Gastrocnemius medialis (tissue), 4 donors: ENCODE results near the gene CCM2.

Source experiments
- POLR2A ChIP-seq, 2 donors: fragments of 450-650 bp; IDR thresholded peaks; one replicate each; pipeline ENCODE4 v1.6.1; 2017; ENCODE audit warnings: antibody characterized with exemption in 2 of 2, mild to moderate bottlenecking in 2 of 2, moderate library complexity in 2 of 2
- TF ChIP-seq, protein P1 (sequence below), 5 experiments: fragments of 450-650 bp in 3 of 5; fragments of 200-600 bp in 2 of 5; sonication (generic) in 2 of 5; IDR thresholded peaks in 4 of 5; conservative IDR thresholded peaks in 1 of 5; 1 replicate in 4 of 5; 2 replicates in 1 of 5; pipeline ENCODE4 v1.5.1; 2016 to 2019; ENCODE audit warnings: antibody characterized with exemption in 5 of 5, mild to moderate bottlenecking in 3 of 5, moderate library complexity in 3 of 5

DNA sequence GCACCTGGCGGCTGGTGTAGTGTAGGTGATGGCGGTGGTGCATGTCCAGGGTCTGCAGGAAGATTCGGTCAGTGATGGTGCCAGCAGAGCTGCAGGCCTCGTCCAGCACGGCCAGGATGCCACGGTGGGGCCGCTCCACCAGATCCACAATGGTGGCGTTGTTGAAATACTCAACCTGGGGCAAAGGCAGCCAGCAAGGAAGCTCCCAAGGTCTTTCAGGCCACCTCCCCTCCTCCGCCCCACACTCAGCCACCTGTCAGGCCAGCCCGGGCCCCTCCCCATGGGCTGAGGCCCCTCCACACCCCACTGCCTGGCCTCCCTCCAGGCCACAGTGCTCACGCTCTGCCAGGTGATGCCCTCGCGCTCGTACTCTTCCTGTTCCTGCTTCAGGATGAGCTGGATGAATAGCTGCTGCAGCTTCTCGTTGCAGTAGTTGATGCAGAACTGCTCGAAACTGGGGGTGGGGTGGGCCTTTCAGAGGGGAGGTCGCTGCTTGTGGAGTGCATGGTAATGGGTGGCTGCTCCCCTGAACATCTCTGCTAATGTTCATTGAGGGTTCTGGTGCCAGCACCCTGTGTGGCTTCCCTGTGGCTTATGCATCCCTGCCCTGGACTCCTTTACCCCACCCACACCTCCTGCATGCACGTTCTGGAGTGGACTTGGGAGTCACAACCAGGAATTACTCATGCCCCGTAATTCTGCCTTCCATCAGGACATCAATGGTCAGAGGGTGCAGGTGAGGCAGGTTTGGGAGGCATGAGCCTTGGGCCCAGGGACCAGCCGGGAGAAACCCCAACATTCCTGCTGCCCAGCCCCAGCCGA lies 30.1 kb upstream of the CCM2 start:
- TF ChIP-seq, protein P1, sequence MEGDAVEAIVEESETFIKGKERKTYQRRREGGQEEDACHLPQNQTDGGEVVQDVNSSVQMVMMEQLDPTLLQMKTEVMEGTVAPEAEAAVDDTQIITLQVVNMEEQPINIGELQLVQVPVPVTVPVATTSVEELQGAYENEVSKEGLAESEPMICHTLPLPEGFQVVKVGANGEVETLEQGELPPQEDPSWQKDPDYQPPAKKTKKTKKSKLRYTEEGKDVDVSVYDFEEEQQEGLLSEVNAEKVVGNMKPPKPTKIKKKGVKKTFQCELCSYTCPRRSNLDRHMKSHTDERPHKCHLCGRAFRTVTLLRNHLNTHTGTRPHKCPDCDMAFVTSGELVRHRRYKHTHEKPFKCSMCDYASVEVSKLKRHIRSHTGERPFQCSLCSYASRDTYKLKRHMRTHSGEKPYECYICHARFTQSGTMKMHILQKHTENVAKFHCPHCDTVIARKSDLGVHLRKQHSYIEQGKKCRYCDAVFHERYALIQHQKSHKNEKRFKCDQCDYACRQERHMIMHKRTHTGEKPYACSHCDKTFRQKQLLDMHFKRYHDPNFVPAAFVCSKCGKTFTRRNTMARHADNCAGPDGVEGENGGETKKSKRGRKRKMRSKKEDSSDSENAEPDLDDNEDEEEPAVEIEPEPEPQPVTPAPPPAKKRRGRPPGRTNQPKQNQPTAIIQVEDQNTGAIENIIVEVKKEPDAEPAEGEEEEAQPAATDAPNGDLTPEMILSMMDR (IDR thresholded peaks at IDR 0.05 in 4 of 5, conservative IDR thresholded peaks at IDR 0.05 in 1 of 5) = no peak
- no peak for TF ChIP-seq POLR2A (IDR thresholded peaks at IDR 0.05)
